Mucosa of gallbladder (tissue), 1 donor: ENCODE measurements around the gene DDX50. TPM values are rescaled to one million over a fixed set of nuclear protein-coding genes. Genes with fewer than 3 reads are reported as not detected.

Experiments used
- DNase-seq: peaks from one replicate; pipeline ENCODE4 v3.0.0-alpha.2; 2020; ENCODE audit warnings: low spot score
- total RNA-seq: library from RNA; stranded (reverse); gene quantifications from one replicate; pipeline ENCODE4 v1.2.1, GENCODE V29; 2021
- donor health status: DM: no; HTN: no; CAD: no.

Gene DDX50
- total RNA-seq, 1 donor from 2014 or later: 30.9 TPM

- DNase-seq: no peak
Measured at GRCh38 chr10:68981074-68981473, 80.0 kb downstream of the DDX50 start.

GRCh38 chr10:68982389-68982788 lies 81.3 kb downstream of the DDX50 start:
- no peak for DNase-seq

DNA sequence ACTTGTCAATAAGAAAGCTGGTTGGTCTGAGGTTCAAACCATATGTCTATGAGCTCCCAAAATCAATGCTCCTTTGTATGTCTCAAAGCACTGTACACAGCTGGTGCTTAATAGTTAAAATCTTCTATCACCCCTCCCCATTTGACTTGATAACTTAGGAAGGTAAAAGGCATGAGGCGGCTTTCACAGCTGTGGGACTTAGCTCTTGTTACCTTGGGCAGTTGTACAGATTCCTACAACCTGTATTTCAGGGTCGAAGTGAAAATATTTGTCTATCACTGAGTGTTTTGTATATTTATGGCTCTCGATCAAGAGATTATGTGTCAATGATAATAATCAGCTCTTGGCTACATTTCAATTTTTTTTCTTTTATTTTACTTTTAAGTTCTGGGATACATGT lies 86.5 kb downstream of the DDX50 start:
- no peak for DNase-seq

- peak; percentile 97 for DNase-seq
Measured at GRCh38 chr10:68988530-68989316, 87.6 kb downstream of the DDX50 start, which contains the start of gene KIFBP. TSS of gene KIFBP (plus strand) at chr10:68988803. CDS start at chr10:68988833, 30 bp downstream.

GRCh38 chr10:68989317-68989990 lies 88.3 kb downstream of the DDX50 start:
- no peak for DNase-seq

- no peak for DNase-seq
Measured at GRCh38 chr10:68992636-68993440, 91.7 kb downstream of the DDX50 start.

Other genes with a start within 250 kb of the DDX50 start
- gene CCAR1, start 180.1 kb upstream of the DDX50 start, total RNA-seq: 48.1 TPM
- gene STOX1, start 73.8 kb upstream of the DDX50 start, total RNA-seq: 2.6 TPM
- 28.2 TPM for gene DDX21, start 54.9 kb downstream of the DDX50 start, total RNA-seq
- 27.7 TPM for gene KIFBP, start 87.5 kb downstream of the DDX50 start, total RNA-seq
- 91.4 TPM for gene SRGN, start 186.8 kb downstream of the DDX50 start, total RNA-seq
- 39.7 TPM for gene VPS26A, start 222.9 kb downstream of the DDX50 start, total RNA-seq